LNCAP (cell line): Measurements from ENCODE around the gene DOCK10.

Source experiments
- CTCF ChIP-seq: fragments of 450-650 bp; IDR thresholded peaks from 2 replicates; pipeline ENCODE4 v1.5.1; 2017; ENCODE audit warnings: mild to moderate bottlenecking

The DOCK10 gene

GRCh38 chr2:224887141-224887540 is 155.1 kb downstream of the DOCK10 start:
- no peak for TF ChIP-seq CTCF

GRCh38 chr2:224885836-224886547 is 156.3 kb downstream of the DOCK10 start:
- TF ChIP-seq CTCF: no peak

- TF ChIP-seq CTCF: no peak
Observed at GRCh38 chr2:224885291-224885690, 157.0 kb downstream of the DOCK10 start.

GRCh38 chr2:224884188-224884587 is 158.1 kb downstream of the DOCK10 start:
- TF ChIP-seq CTCF: no peak

- TF ChIP-seq CTCF: no peak
Observed at GRCh38 chr2:224883700-224884099, 158.6 kb downstream of the DOCK10 start.

- TF ChIP-seq CTCF: no peak
Observed at GRCh38 chr2:224883172-224883516, 159.1 kb downstream of the DOCK10 start.

- no peak for TF ChIP-seq CTCF
Observed at GRCh38 chr2:224882291-224883171, 159.7 kb downstream of the DOCK10 start.
